DND-41 (cell line): ENCODE data around the gene WDR7.
A peak's percentile ranks its signal among the peaks of the same experiment; 100 is the strongest.

Experiments used
- ATAC-seq: fragments of 200-7000 bp; cut with Tn5 transposase; 3 replicates; pipeline ENCODE4 v1.9.1; 2021; ENCODE audit warnings: low read depth; ENCODE audit not compliant: insufficient read depth
- DNase-seq: peaks from one replicate; pipeline ENCODE4 v3.0.0-alpha.2; 2020
- H2AFZ ChIP-seq: 2 replicates; pipeline ENCODE4 v1.6.0; 2012; ENCODE audit warnings: low read depth, low read length
- H3K27ac ChIP-seq: 2 replicates; pipeline ENCODE4 v1.5.1; 2012; ENCODE audit warnings: low read length, inconsistent platforms
- H3K27me3 ChIP-seq: fragments of 200-600 bp; sonication (generic); 2 replicates; pipeline ENCODE4 v1.6.0; 2012; ENCODE audit warnings: low read length, mild to moderate bottlenecking, inconsistent platforms; ENCODE audit not compliant: insufficient read depth, poor library complexity
- H3K36me3 ChIP-seq: 2 replicates; pipeline ENCODE4 v1.5.1; 2012; ENCODE audit warnings: low read length, inconsistent platforms; ENCODE audit not compliant: insufficient read depth
- H3K4me1 ChIP-seq: 2 replicates; pipeline ENCODE4 v1.5.1; 2012; ENCODE audit warnings: mild to moderate bottlenecking, low read length; ENCODE audit not compliant: insufficient read depth
- H3K4me2 ChIP-seq: 2 replicates; pipeline ENCODE4 v1.6.0; 2012; ENCODE audit warnings: mild to moderate bottlenecking, moderate library complexity, low read length, inconsistent platforms; ENCODE audit not compliant: insufficient read depth
- H3K4me3 ChIP-seq, 2 experiments: fragments of 200-600 bp in 1 of 2; shearing (Covaris generic) in 1 of 2; 2 replicates each; pipeline ENCODE4 v1.5.1; 2012 to 2016; ENCODE audit warnings: inconsistent platforms in 2 of 2, low read length in 2 of 2, mild to moderate bottlenecking in 2 of 2, low read depth in 1 of 2, moderate library complexity in 1 of 2
- H3K79me2 ChIP-seq: 2 replicates; pipeline ENCODE4 v1.6.0; 2012; ENCODE audit warnings: low read length, inconsistent platforms; ENCODE audit not compliant: insufficient read depth
- H3K9ac ChIP-seq: 2 replicates; pipeline ENCODE4 v1.6.0; 2012; ENCODE audit warnings: low read depth, mild to moderate bottlenecking, inconsistent platforms, low read length, moderate library complexity
- H3K9me3 ChIP-seq: 2 replicates; pipeline ENCODE4 v1.5.1; 2012; ENCODE audit warnings: low read length, moderate library complexity, mild to moderate bottlenecking, inconsistent platforms; ENCODE audit not compliant: insufficient read depth, severe bottlenecking
- H4K20me1 ChIP-seq: 2 replicates; pipeline ENCODE4 v1.6.0; 2012; ENCODE audit warnings: low read length; ENCODE audit not compliant: insufficient read depth
- EZH2 ChIP-seq: IDR thresholded peaks from 3 replicates; pipeline ENCODE4 v1.6.1; 2012; ENCODE audit warnings: borderline replicate concordance, low read depth, mild to moderate bottlenecking, moderate library complexity, low read length, inconsistent platforms; ENCODE audit not compliant: severe bottlenecking
- TF ChIP-seq, protein P1 (sequence below): IDR thresholded peaks from 2 replicates; pipeline ENCODE4 v1.5.1; 2012; ENCODE audit warnings: borderline replicate concordance, low read length, moderate library complexity, mild to moderate bottlenecking; ENCODE audit not compliant: poor library complexity, severe bottlenecking; ENCODE audit errors: extremely low read depth

WDR7 gene

GRCh38 chr18:57029761-57030160 lies 378.6 kb downstream of the WDR7 start:
- Histone ChIP-seq H3K79me2 (no peaks in the 10 kb centered on the region), H3K9me3 (no peaks in the 10 kb centered on the region), H4K20me1 (no peaks in the 10 kb centered on the region), H3K4me1 (no peaks in the 10 kb centered on the region), H3K4me3 (no peak overlapping the region), H3K4me2 (no peak overlapping the region), H3K9ac (no peak overlapping the region), H3K27me3 (no peaks in the 10 kb centered on the region), H3K36me3 (peaks cover 12% of the 10 kb centered on the region), H3K27ac (no peak overlapping the region), H2AFZ (no peak overlapping the region)
- DNase-seq (no peak), ATAC-seq (no peak)
- TF ChIP-seq EZH2: no peak
- TF ChIP-seq, protein P1, sequence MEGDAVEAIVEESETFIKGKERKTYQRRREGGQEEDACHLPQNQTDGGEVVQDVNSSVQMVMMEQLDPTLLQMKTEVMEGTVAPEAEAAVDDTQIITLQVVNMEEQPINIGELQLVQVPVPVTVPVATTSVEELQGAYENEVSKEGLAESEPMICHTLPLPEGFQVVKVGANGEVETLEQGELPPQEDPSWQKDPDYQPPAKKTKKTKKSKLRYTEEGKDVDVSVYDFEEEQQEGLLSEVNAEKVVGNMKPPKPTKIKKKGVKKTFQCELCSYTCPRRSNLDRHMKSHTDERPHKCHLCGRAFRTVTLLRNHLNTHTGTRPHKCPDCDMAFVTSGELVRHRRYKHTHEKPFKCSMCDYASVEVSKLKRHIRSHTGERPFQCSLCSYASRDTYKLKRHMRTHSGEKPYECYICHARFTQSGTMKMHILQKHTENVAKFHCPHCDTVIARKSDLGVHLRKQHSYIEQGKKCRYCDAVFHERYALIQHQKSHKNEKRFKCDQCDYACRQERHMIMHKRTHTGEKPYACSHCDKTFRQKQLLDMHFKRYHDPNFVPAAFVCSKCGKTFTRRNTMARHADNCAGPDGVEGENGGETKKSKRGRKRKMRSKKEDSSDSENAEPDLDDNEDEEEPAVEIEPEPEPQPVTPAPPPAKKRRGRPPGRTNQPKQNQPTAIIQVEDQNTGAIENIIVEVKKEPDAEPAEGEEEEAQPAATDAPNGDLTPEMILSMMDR: peak; percentile 17

- DNase-seq: no peak
- no peaks in the 10 kb centered on the region for H3K4me1 ChIP-seq
- no peak for TF ChIP-seq EZH2
- TF ChIP-seq, protein P1: no peak
- H3K27me3 ChIP-seq: no peaks in the 10 kb centered on the region
- H3K27ac ChIP-seq: no peak overlapping the region
- H3K9me3 ChIP-seq: no peaks in the 10 kb centered on the region
- H3K9ac ChIP-seq: no peak overlapping the region
- no peak overlapping the region for H3K4me3 ChIP-seq
- H3K79me2 ChIP-seq: no peaks in the 10 kb centered on the region
- H4K20me1 ChIP-seq: no peaks in the 10 kb centered on the region
- H3K36me3 ChIP-seq: peaks cover 12% of the 10 kb centered on the region
- no peak overlapping the region for H2AFZ ChIP-seq
- no peak overlapping the region for H3K4me2 ChIP-seq
- no peak for ATAC-seq
These were observed 379.3 kb downstream of the WDR7 start for GRCh38 chr18:57030417-57030816.

DNA sequence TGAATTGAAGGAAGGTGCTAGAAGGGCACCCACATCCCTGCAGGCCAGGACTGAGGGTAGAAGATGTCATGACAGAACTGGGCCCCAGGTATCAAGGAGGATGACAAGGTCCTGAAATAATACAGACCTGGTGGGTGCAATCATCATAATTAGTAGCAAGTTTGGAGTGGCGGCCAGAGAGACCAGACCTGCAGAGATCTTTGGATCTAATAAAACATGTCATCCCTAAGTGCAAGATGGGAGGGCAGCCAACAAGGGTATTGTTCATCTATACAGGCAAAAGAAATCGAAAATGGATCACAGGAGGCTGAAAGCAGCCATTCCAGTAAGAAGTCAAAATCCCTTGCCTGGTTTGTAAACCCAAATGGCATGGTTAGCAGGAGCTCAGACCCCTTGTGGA lies 384.4 kb downstream of the WDR7 start:
- ATAC-seq (no peak), DNase-seq (no peak)
- Histone ChIP-seq H3K4me2 (no peak overlapping the region), H2AFZ (no peak overlapping the region), H3K4me3 (no peak overlapping the region), H3K4me1 (no peaks in the 10 kb centered on the region), H3K36me3 (no peaks in the 10 kb centered on the region), H3K27me3 (no peaks in the 10 kb centered on the region), H3K79me2 (no peaks in the 10 kb centered on the region), H3K9ac (no peak overlapping the region), H4K20me1 (no peaks in the 10 kb centered on the region), H3K27ac (no peak overlapping the region), H3K9me3 (no peaks in the 10 kb centered on the region)
- no peak for TF ChIP-seq EZH2
- TF ChIP-seq, protein P1: no peak

DNA sequence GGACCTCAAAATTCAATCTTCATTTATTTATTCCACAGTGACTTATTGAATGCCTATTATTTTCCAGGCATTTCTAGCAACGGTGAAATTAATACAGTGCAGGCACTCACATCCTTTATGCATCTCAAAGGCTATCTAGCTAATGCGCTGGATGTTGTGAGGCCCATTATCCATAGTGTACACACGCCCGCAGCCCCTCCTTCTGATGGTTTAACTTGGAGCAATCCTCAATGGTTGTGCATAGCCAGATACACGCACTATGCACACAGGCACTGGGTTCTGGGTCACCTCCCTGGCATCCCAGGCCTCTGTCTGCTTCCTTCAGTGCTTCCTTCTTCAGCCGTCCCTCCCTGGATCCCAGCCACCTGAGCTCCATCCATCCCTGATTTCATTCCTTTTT lies 387.2 kb downstream of the WDR7 start:
- H3K9me3 ChIP-seq: no peaks in the 10 kb centered on the region
- TF ChIP-seq EZH2: no peak
- TF ChIP-seq, protein P1: no peak
- ATAC-seq: no peak
- no peaks in the 10 kb centered on the region for H3K4me1 ChIP-seq
- H3K4me2 ChIP-seq: no peak overlapping the region
- H4K20me1 ChIP-seq: no peaks in the 10 kb centered on the region
- H3K79me2 ChIP-seq: no peaks in the 10 kb centered on the region
- H3K36me3 ChIP-seq: no peaks in the 10 kb centered on the region
- no peak overlapping the region for H3K4me3 ChIP-seq
- DNase-seq: no peak
- no peak overlapping the region for H2AFZ ChIP-seq
- no peak overlapping the region for H3K27ac ChIP-seq
- H3K27me3 ChIP-seq: no peaks in the 10 kb centered on the region
- no peak overlapping the region for H3K9ac ChIP-seq
